ENCODE data around the gene PPM1L.
"Not testable (repeated sequence)": the region's sequence is repeated elsewhere in the genome, so short reads cannot be mapped to it uniquely, and the experiment has no call there.

PPM1L gene

DNA sequence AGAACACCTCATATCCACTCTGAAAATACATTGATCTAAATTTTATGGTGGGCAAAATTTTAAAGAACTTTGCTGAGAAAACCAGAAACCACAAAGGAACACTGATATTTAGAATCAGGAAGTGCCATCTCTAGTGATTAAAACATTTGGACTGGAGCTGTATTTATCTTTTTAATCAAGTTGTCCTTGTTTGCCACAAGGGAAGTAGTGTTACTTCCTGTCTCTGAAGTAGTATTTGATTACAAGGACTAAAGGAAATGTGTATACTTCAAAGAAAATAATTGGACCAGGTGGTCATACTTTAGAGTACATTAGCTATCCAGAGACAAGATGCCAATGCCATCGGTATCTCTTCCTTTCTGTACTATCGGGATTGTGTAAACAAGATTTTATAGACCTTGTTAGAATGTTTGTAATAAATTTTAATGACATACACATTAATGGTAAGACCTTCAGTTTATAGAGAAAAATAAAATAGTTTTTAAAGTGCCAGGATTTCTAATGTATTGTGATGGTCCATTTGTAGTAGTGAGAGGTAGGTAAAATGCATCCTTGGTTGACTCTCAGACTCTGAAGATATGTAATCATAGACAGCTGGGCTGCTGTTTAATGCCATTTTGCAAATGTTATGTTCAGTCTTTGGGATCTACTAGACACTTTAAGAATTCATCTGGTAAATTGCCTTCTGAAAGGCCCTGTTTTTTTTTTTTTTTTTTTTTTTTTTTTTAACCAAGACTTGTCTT is 217.2 kb downstream of the PPM1L start:
- peak; percentile 75 for FAIRE-seq

DNA sequence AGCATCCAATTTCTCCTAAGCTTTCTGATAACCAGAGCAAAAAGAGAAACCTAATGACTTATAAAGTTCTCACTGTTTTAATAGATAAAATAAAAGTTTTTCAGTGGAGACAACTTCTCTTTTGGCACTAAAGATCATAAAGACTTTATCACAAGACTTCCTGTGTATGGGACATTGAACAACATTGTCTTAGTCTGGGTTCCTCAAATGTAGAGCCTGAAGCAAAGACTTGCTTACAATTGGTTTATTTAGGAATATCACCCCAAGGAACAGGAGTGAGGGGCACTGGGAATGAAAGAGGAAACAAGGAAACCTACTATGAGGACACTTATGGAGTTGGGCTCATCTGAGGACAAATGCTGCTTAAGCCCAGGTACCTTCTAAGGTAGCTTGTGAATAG is 221.7 kb downstream of the PPM1L start:
- FAIRE-seq (no peak), DNase-seq (ENCODE audit: insufficient read length, low spot score) (no peak)

More for the DNA sequence above, 217.2 kb downstream of the PPM1L start:
- no peak for DNase-seq (ENCODE audit: insufficient read length, low spot score)

DNA sequence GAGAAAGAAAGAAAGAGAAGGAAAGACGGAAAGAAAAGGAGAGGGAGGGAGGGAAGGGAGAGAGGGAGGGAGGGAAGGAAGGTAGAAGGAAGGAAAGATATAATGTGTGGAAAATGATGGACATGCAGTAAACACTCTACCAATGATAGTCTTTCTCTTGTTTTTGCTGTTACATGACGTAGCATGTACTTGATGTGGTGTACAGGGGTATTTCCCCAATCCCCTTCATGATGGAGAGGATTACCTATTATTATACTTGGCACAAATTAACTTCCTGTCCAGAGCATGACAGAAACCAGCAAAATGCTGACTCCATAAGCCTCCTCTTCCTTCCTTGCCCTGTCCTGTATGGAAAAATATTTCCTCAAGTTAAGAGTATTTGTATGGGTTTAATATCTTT is 224.7 kb downstream of the PPM1L start:
- FAIRE-seq (no peak), DNase-seq (ENCODE audit: insufficient read length, low spot score) (no peak)

DNA sequence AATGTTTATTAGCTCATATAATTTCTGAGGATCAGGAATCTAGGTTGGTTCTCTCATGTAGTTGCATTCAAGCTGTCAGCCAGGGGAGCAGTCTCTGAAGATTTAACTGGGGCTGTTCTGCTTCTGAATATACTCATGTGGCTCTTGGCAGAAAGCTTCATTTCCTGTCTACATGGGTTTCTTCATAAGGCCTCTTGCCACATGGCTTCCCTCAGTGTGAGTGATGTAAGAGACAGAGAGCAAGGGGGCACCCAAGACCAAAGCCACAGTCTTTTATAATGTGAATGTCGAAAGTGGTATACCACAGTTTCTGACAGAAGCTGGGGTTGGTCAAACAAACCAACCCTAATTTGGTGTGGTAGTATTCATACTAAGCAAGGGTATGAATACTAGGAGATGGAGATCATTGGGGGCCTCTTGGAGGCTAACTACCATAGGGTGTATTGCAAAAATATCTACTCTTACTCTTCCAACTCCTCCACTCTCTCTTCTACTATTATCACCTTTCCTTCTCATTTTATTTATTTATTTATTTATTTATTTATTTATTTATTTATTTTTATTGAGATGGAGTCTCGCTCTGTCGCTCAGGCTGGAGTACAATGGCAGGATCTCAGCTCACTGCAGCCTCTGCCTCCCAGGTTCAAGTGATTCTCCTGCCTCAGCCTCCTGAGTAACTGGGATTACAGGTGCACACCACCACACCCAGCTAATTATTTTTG is 225.3 kb downstream of the PPM1L start:
- DNase-seq (ENCODE audit: insufficient read length, low spot score) (peak; percentile 5), FAIRE-seq (no peak)

DNA sequence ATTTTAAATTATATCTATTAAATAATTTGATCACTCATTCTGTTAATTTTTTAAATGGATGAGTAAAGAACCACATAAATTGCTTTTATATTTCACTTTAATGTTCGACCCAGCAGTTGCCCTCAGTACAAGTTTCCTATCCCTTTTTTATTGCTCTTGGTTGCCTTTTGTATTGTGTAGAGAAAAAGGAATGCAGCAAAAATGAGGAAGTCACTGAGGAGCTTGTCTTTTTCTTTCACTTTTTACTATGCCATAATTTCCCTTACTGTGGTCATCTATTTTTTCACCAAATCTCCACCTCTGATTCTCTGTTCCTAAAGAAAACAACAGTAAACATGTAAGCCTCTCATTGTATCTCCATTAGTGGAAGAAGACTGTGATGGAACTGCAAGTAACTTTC is 226.5 kb downstream of the PPM1L start:
- DNase-seq (ENCODE audit: insufficient read length, low spot score) (no peak), FAIRE-seq (peak; percentile 21)

DNA sequence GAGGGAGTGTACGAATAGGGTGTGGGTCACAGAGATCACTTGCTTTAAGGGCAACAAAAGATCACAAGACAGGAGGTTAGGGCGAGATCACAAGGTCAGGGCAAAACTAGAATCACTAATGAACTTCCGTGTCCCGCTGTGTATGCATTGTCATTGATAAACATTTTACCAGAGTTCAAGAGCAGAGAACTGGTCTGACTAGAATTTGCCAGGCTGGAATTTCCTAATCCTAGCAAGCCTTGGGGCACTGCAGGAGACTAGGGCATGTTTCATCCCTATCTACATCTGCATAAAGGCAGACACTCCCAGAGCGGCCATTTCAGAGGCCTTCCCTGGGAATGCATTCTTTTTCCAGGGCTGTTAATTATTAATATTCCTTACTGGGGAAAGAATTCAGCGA is 227.9 kb downstream of the PPM1L start:
- DNase-seq (ENCODE audit: insufficient read length, low spot score); FAIRE-seq: not testable (repeated sequence)

DNA sequence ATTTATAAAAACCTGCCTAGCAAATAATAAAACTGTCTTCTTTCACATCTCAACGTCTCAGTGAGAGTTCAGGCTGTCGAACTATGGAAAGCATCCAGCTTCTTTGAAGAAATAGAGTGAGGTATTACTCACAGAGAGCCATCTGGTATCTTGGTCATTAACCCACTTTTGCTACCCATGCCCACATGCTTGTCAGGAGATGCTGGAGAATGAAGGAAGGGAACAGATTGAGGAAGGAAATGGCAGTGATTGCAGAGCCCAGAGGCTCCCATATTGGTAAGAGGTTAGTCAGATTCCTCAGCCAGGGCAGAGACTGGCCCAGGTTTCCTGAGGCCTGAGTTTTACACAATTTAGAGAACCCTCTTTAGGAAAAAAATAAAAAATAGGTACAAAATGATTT is 230.0 kb downstream of the PPM1L start:
- DNase-seq (ENCODE audit: insufficient read length, low spot score) (no peak), FAIRE-seq (no peak)

DNA sequence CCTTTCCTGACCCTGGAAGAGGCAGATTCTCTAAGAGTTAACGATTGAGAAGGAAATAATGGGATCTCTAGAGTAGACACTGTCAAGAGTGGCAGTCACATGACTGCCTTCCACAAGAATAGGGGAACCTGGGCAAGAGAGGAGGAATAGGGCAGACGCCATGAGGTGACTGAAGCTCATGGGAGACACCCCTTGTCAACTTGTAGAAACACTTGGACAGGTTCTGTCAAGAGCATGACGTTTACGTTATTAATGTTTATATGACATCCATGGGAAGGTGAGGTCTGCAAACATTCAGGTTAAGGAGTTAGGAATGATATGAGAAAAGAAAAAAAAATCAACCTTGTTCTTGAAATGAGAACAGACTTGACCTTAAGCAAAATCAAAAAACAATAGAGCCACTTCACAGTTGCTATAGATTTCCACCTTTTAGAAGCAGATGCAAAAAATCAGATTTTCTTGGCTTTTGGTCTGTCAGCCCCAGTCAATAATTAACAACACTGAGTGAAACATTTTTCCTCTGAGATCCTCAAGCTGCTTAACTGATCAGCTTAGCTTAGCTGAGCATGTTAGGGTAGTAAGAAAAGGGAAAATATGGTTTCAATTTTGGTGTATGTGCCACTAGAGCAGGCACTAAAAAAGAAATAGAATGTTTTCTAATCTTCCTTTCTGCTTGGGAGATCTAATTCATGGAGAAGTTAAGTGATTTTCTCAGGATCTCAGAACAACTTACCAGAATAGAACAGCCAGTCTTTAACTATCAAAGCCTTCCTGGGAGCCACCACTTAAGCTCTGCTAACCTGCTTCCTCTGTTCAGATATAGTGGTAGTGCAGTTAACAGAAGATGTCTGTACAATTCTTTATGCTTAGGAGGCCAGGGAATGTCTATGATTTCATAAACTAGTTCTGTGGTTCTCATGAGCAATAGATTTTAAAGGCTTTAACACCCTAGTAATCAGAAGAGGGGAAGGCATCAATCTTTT is 232.2 kb downstream of the PPM1L start:
- FAIRE-seq, result no peak

DNA sequence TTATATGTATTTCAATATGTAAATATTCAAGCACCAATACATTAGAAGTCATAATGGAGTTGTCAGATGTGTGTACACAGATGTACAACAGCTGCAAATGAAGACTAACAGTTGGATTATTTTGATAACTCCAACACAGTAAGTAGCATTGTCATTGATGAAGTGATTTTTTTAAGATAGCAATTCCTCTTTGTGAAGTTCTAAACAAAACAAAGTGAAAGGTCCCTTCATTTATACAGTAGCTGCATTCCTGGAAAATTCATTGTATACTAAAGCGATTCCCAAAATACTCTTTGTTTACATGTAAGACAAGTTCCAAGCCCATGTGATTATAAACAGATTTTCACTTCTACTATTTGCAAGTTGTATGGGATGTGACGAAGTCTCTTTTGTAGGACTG is 234.4 kb downstream of the PPM1L start:
- no peak for FAIRE-seq
- DNase-seq (ENCODE audit: insufficient read length, low spot score), result no peak

More for the DNA sequence above, 232.2 kb downstream of the PPM1L start:
- no peak for DNase-seq (ENCODE audit: insufficient read length, low spot score)

DNA sequence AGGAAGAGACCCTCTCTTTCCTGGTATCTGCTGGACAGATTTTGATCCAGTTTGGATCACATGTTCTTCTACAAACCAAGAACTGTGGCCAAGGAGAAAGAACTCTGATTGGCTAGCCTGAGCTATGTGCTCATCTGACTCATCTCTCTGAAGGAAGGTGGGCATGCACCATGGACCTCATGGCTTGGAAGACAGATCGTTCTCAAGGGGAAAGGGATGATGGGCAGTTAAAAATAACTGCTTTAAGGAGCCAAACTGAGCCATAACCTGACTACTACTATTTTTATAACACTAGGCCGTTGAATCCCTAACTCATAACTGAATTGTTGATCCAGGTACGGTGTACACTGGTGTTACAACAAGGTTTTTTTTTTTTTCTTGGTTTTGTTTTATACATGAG is 236.7 kb downstream of the PPM1L start:
- FAIRE-seq (no peak), DNase-seq (ENCODE audit: insufficient read length, low spot score) (no peak)

DNA sequence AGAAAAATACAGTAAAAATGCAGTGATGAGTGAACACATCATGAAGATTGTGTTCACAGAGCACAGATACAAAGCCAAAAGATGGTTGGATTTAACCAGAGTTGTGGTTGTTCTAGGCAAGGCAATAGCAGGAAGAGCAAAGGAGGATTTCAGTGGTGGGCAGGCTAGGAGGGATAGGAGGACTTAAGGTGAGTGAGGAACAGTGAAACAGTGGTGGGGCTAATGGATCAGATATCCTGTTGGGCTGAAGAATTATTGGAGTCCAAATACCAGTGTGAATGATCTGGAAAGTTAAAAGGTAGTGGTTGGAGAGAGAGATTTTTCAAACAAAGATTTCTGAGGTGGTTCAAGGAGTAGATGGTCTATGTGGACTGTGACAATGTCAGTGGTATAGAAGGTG is 240.8 kb downstream of the PPM1L start:
- DNase-seq (ENCODE audit: insufficient read length, low spot score) (no peak), FAIRE-seq (no peak)

DNA sequence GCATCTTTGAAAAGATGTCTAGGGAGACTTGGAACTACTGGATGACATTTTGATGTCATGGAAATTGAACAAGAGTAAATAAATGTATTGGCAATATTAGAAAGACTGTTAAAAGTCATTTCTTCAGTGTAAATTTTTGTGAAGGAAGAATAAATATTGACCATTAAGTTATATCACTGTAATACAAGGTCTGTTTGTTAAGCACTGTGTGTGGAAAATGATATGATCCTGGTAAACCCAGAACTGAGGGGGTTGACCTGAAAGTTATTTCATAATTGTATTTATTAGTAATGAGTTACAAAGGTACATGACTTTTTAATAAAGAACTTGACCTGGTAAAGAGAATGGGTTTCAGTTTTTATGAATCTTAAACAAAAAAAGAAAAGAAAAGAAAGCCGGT is 242.6 kb downstream of the PPM1L start:
- no peak for DNase-seq (ENCODE audit: insufficient read length, low spot score)
- FAIRE-seq, result no peak

DNA sequence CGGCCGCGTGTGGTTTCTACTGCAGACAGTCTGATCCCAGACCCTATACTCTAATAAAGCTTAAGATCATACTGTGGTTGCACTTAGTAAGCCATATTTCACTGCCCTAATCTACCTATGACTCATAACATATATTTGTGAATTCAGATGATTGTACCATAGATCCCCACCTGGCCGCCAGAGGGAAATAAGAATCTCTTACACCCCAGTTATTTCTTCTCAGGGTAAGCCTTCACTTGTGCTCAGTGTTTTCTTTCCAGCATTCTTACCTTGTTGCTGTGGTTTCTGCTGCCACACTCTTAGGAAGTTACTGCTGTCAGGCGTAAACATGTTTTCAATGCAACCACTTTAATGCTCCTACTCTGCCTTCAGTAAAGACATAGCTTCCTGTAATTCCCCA is 243.2 kb downstream of the PPM1L start:
- DNase-seq (ENCODE audit: insufficient read length, low spot score), result no peak
- FAIRE-seq, result no peak

DNA sequence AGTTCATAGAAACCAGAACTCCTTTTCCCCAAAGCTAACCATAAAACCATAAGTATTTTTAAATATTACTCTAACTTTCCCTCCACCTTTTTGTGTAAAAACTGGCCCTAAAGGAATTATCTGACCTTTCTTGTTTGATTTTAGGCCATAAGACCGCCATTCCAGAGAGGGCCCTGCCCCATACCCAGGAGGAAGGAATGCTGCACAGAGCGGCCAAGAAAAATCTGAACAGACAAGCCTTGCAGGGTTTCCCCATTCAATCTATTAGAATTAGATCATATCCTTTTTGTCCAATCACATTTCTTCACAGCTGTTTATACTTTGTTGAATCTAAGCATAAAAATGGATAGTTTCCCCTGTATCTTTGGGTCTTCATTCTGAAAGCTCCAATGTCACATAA is 252.1 kb downstream of the PPM1L start:
- DNase-seq (ENCODE audit: insufficient read length, low spot score), result no peak

DNA sequence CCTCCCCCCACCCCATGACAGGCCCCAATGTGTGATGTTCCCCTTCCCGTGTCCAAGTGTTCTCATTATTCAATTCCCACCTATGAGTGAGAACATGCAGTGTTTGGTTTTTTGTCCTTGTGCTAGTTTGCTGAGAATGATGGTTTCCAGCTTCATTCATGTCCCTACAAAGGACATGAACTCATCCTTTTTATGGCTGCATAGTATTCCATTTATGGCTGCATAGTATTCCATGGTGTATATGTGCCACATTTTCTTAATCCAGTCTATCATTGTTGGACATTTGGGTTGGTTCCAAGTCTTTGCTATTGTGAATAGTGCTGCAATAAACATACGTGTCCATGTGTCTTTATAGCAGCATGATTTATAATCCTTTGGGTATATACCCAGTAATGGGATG is 254.1 kb downstream of the PPM1L start:
- not testable (repeated sequence) for DNase-seq (ENCODE audit: insufficient read length, low spot score); FAIRE-seq

More for the DNA sequence above, 252.1 kb downstream of the PPM1L start:
- no peak for FAIRE-seq

DNA sequence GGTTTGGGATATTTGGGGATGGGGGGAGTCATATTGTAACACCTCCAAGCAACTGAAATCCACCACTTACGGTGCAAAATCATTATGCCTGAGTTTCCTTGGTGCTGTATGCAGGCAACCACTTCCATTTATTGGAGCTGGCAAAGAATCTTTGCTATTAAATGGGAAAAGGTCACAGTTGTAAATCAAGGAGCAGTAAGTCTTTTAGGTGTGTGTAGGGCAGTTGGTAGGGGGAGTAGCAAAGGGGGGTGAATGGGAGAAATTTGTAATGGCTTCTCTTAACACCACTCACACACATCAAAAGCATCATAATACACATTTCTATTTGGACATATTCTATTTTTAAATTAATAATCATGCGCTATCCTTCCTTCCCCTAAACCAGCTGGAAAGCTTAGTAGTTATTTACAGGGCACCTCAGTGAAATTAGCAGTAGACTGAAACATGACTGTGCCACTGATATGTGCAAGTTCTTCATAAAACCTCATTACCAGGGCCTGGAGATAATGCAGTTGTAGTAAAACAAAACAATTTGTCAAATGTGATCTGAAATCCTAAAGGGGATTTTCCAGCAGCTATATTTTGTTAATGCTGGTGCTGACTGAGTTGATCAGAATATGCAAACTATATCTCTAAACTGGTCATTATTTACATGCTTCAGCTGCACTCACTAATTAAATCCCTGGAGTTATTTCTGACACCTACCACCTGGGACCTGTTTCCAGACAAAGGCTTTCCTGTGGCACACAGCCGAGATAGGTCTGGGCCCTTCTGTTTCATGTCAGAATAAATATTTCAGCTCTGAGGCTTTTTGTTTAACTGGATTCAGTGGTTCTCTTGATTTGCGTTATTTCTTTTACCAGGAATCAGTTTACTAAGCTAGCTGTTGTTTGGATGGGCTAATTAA is 259.1 kb downstream of the PPM1L start:
- no peak for FAIRE-seq
- DNase-seq (ENCODE audit: insufficient read length, low spot score), result no peak

DNA sequence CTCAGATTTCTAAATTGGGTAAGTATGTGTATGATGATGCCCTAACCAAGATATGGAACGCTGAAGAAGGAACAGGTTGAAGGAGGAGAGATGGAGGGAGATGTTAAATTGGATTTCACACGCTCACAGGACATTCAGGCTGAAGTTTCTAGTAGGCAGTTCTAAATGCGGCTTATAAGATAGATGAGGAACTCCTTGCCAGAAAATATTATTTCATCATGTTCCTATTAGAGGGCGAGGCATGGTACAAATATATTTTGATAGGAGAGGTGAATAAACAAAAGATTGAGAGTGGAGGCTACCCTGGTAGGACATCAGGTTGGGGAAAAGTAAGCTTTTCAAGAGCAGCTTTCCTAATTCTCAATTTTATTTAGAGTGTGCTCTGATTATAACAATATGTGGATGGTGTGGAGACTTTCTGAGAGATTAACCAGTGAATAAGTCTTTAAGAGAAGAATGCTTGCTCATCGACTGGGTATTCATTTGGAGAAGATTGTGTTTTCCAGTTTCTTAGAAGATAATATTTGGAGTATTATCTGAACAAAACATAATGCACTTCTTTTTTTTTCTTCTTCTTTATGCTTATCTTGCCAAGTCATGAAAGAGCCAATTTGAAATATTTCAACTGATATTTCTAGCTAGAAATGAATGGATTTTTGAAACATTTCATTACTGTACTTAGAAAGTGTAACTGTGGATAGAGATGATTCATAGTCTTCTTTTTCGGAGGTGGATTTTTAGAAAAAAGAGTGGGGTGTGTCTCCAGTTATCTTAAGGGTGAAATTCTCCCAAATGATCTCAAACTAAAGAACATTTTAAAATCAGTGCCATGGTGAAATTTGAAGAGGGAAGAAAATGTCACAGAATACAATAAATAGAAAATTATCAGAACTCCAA is 260.6 kb downstream of the PPM1L start:
- no peak for FAIRE-seq
- no peak for DNase-seq (ENCODE audit: insufficient read length, low spot score)

DNA sequence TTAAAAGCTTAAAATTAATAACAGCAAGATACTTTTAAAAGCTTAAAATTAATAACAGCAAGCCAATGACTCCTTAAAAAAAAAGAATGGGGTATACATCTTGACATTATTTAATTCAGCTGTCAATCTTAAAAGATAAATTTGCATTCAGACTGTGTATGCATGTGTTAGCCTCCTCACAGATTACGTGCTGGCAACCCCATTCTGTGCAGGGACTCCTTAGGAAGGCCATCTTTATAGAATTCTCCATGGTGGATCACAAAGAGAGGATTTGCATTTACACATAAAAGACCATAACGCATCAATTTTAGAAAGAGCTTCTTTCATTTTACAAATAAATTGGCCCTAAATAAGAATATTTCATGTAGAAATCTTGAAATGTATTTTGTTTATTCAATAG is 261.9 kb downstream of the PPM1L start:
- no peak for DNase-seq (ENCODE audit: insufficient read length, low spot score)
- FAIRE-seq, result no peak

DNA sequence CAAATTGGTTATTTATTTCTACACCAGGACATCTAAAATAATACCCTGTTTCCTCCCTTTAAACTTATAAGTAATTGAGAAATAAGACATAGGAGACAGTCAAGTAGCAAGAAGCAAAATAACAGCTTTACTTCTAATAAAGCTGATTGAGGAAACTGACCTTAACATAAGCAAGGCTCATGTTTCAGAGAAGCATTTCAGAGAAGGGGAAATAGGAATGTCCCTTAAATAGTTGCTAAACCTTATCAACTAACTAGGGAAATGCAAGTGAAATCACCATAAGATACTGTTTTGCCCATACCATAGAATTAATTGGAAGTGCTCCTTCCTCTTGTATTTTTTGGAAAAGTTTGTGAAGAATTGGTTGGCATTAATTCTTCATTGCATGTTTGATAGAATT is 264.2 kb downstream of the PPM1L start:
- FAIRE-seq (no peak), DNase-seq (ENCODE audit: insufficient read length, low spot score) (no peak)

Measured in GM19239 (cell line).